NOMO-1 (cell line): Measurements from ENCODE around the gene AFAP1.
"Not testable (repeated sequence)": the region's sequence is repeated elsewhere in the genome, so short reads cannot be mapped to it uniquely, and the experiment has no call there.

Experiments used
- DNase-seq, 2 experiments: peaks; one replicate each; lab custom pipeline; 2025; ENCODE audit not compliant: unreplicated experiment in 2 of 2; lab: John Stamatoyannopoulos, UW

Gene AFAP1

GRCh38 chr4:7947927-7948326 is 8.3 kb upstream of the AFAP1 start:
- no peak for DNase-seq

GRCh38 chr4:7945709-7946380 is 6.2 kb upstream of the AFAP1 start:
- no peak for DNase-seq

- DNase-seq: no peak
Measured at GRCh38 chr4:7944599-7945220, 5.0 kb upstream of the AFAP1 start.

GRCh38 chr4:7943688-7944087 is 4.0 kb upstream of the AFAP1 start:
- not testable (repeated sequence) for DNase-seq

GRCh38 chr4:7943211-7943610 is 3.5 kb upstream of the AFAP1 start:
- no peak for DNase-seq

- no peak for DNase-seq
Measured at GRCh38 chr4:7941965-7942496, 2.4 kb upstream of the AFAP1 start.

- DNase-seq: no peak
Measured at GRCh38 chr4:7941111-7941964, 1.7 kb upstream of the AFAP1 start.

GRCh38 chr4:7938609-7939376 is 868 bp downstream of the AFAP1 start:
- DNase-seq: no peak

GRCh38 chr4:7938266-7938608 is 1.4 kb downstream of the AFAP1 start:
- DNase-seq: no peak

- DNase-seq: peak in 1 of 2 experiments; percentile 4
Measured at GRCh38 chr4:7937006-7937405, 2.7 kb downstream of the AFAP1 start.

GRCh38 chr4:7933651-7934510 is 5.8 kb downstream of the AFAP1 start:
- DNase-seq: no peak

- DNase-seq: no peak
Measured at GRCh38 chr4:7932287-7932686, 7.4 kb downstream of the AFAP1 start.

GRCh38 chr4:7929118-7929951 is 10.3 kb downstream of the AFAP1 start:
- no peak for DNase-seq

- DNase-seq: no peak
Measured at GRCh38 chr4:7928711-7929110, 10.9 kb downstream of the AFAP1 start.

GRCh38 chr4:7926822-7927221 is 12.8 kb downstream of the AFAP1 start:
- no peak for DNase-seq

- DNase-seq: no peak
Measured at GRCh38 chr4:7924570-7924969, 15.1 kb downstream of the AFAP1 start.

- no peak for DNase-seq
Measured at GRCh38 chr4:7924163-7924562, 15.5 kb downstream of the AFAP1 start.

GRCh38 chr4:7922466-7922865 is 17.2 kb downstream of the AFAP1 start:
- no peak for DNase-seq

GRCh38 chr4:7918981-7919380 is 20.7 kb downstream of the AFAP1 start:
- DNase-seq: no peak
